GM21381 (cell line): ENCODE results near the gene OR5K4.

Experiments used
- ATAC-seq: cut with Tn5 transposase; IDR thresholded peaks from one replicate; pipeline ENCODE4 v1.9.1; 2021; ENCODE audit warnings: mild to moderate bottlenecking, moderate library complexity; ENCODE audit not compliant: unreplicated experiment

The OR5K4 gene, protein sequence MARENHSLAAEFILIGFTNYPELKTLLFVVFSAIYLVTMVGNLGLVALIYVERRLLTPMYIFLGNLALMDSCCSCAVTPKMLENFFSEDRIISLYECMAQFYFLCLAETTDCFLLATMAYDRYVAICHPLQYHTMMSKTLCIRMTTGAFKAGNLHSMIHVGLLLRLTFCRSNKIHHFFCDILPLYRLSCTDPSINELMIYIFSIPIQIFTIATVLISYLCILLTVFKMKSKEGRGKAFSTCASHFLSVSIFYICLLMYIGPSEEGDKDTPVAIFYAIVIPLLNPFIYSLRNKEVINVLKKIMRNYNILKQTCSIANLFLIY

DNA sequence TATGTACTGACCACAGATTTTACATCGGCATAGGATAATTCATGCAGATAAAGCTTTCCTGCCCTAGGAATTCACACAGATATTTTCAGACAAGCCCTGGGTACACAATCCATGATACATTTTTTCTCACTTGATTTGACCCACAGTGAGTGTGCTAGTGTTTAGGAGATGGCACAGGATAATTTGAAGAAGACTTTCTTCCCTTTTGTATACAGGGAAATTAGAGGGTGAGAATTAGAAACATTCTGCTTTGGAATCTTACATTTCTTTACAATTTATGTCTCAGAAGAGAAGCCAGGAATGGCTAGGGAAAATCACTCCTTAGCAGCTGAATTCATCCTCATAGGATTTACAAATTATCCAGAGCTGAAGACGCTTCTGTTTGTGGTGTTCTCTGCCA lies at the start of gene OR5K4:
Gene OR5K4 (plus strand): TSS at position 301 of the 400 bp plus-strand sequence. CDS start 0 bp downstream, at position 301.
- ATAC-seq: no peak

DNA sequence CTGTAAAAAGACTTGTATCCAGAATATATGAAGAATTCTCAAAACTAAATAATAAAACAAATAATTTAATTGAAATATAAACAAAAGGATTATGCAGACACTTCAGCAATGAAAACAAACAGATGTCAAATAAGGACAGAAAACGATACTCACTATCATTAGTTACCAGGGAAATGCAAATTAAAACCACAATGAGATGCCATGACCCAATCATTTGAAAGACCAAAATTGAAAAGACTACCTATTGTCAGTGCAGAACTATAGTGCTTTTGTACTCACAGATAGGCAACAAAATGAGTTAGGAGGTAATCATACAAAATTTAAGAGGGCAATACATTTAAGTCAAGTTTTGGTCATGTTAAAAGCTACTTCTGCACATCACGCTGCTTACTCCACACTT lies 31.6 kb upstream of the OR5K4 start:
- no peak for ATAC-seq

DNA sequence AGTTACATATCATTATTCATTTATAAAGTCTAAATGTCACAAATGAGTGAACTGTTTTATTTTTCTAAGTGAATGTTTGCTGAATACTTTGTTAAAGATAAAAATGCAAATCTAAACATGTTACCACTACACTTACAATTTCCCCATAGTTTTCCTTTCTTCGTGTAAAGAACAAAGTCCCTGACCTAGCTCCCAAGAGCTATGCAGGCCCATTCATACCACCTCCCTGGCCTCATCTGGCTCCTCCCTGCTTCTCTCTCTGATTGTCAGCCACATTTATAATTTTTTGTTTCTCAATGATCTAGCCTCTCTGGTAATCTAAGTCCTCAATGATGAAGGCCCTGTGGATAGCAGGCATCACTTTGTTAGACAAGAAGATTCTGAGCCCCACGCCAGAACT lies 31.0 kb upstream of the OR5K4 start:
- ATAC-seq: no peak

DNA sequence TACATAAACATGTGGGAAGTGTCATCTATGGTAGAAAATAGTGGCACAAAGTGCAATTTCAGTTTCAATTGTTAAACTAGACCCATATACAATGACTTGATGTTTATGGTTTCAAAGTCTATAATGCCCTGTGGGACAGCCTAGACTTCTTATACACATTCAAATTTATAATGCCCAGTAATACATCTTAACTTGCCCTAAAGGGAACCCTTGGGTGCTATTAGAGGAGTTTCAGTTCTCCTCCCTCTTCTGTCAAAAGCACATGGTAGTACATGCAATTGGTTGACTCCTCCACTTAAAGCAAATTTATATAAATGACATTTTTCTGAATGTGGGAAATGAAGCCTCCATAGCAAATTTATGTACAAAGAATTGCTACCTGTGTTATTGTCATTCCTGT lies 30.2 kb upstream of the OR5K4 start:
- no peak for ATAC-seq

DNA sequence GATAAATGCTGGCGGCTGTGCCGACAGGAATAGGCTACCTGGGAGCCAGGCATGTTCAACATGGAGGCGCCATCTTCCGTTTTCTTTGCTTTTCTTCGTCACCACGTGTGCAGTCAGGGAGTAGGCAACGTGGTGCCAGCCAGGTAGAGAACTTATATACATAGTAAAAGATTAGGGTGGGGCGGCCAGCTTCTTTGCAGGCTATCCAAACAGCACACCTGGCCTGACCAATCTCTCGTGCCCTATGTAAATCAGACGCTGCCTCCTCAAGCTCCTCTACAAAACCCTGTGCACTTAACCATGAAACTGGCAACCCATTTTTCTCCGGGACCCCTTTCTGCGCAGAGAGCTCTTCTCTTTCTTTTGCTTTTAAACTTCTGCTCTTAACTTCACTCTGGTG lies 28.6 kb upstream of the OR5K4 start:
- ATAC-seq: no peak

DNA sequence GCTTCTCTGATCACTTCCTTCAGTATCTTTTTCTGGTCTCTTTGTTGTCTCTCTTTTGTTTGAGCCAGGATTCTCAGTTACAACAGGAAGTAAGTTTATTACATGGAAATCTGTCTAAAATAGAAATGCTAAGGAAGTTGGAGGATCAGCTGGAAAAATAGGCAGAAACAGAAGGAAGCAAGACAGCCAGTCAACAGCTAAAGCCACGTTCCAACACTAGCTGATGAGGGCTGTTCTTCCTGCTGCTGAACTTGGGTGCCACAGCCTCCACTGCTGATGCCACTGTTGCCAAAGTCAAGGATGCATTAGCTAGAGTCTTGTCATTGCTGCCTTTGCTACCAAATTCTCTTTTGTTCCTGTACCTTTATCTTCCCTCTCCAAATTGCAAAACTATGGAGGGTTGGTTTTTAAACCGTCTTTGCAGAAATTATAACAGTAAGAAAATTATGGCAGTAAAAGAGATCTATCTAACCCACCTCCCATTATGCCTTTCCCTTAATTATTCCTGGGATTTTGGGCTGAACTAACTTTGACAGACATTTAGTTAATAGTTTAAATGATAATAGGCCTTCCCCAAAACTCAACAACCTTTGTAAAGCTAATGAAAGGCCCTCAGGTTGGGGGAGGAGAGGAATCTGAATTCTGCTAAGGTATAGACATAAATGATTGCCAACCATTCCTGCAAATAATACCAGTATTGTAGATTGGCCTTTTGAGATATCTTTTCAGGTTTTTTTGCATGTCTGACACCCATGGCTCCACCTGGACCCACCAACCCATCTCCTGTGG lies 27.4 kb upstream of the OR5K4 start:
- ATAC-seq: no peak

DNA sequence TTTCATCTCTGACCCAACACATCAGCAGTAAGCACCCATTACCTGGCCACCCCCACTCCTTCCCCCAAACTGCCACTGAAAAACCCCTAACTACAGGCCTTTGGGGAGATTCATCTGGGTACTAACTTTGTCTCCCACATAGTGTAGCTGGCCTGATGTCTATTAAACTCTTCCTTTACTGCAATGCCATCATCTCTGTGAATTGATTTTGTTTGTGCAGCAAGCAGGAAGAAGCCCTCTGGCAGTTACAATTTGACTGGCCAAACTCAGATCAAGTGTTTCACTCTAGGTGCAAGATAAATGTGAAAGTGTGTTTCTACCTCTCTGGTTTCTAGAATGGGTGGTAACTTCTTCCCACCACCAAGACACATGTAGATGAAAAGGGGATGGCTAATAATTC lies 26.7 kb upstream of the OR5K4 start:
- peak; percentile 75 for ATAC-seq

DNA sequence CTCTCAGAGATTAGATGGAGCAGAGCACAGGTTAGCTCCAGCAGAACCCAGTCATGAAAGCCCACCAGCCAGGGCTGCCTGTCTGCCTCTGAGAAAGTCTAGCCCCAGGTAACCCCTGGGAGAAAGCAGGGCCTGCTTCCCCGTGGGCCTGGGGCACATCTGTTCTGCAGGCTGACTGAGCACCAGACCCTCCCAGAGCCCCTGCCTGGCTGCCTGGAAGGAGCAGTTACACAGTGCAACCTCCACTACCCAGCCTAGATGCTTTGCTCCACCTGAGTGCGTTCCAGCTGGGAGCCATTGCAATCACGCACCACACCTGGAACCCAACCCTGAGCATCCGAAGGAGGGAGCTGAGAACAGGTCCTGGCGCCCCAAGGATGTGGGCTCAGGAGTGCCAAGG lies 24.7 kb upstream of the OR5K4 start:
- ATAC-seq: no peak

DNA sequence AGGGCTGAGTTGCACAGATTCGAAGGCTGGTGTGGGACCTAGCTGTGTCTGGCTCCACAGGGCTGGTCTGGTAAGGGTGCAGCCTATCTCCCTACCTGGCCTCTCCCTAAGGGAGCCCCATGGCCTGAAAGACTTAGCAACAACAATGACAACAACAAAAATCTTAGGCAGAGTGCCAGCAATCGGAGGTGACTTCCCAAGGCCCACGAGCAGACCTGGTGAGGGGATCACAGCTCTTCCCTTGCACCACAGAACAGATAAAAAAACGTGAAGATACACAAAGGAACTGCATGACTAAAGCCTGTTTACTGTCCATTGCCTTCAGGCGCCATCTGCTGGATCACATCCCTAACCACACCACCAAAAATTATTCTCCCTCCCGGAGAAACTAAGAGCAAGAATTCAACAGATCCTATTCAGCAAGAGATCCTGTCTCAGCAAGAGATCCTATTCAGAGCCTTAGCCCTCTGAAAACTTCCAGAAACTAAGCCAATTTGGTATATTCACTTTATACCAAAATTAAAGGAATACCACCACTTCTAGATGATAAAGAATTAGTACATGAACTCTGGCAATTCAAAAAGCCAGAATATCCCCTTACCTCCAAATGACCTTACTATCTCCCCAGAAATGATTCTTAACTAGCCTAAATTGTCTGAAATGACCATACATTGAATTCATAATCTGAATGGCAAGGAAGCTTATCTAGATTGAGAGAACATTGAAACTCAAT lies 24.1 kb upstream of the OR5K4 start:
- ATAC-seq: peak; percentile 54

DNA sequence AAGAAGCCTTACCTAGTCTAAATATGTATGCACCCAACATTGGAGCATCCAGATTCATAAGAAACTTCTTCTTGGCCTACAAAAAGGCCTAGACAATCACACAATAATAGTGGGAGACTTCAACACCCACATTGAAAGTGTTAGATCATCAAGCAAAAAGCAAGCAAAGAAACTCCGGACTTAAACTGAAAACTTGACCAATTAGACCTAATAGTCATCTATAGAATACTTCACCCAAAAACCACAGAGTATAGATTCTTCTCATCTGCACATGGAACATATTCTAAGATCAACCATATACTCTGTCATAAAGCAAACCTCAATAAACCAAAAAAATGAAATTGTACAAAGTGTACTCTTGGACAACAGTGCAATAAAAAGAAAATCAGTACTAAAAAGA lies 22.3 kb upstream of the OR5K4 start:
- ATAC-seq: no peak

DNA sequence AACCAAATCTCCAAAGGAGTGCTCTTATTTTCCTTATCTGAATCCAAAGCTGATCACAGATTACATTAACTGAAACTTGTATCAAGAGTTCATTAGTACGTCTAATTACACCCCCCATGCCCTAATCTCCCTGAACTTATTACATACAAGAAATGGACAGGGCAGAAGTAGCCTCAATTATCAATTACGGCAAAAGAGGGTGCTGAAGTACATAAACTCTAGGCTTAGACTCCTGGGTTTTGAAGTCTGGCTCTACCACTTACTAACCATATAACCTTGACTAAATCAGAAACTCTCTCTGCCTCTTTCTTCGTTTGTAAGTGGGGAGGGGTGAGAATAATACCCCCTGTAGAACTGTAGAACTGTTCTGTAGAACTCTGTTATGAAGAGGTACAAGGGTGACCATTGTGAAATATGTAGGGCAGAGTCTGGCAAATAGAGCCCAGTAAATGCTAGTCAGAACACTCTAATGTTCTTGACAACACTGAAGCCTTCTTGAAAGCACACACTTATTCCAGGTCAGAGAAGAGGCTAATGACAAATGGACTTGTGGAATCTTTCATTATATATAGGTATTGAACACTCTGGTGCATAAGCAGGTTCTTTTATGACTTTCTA lies 19.6 kb upstream of the OR5K4 start:
- ATAC-seq: peak; percentile 80

DNA sequence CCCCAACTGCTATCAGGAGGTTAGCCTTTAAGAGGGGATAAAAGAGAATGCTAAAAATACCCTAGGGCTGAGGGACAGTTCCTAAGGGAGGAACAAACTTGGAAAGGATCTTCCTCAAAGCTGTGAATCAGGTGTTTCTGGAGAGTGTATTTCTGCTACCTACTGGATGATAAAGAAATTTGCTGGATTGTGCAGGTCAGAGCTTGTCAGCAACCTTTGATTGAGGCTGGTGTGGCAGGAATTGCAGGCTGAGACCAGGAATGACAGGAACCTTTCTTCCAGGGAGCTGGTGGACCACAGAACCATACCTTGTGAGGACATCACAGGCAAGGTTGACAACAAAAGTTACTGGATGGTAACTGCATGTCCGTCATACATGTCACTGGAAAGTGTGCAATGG lies 14.6 kb upstream of the OR5K4 start:
- ATAC-seq: no peak

DNA sequence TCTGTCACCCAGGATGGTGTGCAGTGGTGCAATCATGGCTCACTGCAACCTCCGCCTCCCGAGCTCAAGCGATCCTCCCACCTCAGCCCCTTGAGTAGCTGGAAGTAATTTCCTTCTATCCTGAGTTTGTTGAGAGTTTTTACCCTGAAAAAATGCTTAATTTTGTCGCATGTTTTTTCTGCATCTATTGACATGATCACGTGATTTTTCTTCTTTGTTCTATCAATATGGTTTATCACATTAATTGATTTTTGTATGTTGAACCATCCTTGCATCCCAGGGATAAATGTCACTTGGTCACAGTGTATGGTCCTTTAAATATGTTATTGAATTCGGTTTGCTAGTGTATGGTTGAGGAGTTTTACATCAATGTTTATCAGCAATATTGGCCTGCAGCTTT lies 11.9 kb upstream of the OR5K4 start:
- ATAC-seq: no peak

DNA sequence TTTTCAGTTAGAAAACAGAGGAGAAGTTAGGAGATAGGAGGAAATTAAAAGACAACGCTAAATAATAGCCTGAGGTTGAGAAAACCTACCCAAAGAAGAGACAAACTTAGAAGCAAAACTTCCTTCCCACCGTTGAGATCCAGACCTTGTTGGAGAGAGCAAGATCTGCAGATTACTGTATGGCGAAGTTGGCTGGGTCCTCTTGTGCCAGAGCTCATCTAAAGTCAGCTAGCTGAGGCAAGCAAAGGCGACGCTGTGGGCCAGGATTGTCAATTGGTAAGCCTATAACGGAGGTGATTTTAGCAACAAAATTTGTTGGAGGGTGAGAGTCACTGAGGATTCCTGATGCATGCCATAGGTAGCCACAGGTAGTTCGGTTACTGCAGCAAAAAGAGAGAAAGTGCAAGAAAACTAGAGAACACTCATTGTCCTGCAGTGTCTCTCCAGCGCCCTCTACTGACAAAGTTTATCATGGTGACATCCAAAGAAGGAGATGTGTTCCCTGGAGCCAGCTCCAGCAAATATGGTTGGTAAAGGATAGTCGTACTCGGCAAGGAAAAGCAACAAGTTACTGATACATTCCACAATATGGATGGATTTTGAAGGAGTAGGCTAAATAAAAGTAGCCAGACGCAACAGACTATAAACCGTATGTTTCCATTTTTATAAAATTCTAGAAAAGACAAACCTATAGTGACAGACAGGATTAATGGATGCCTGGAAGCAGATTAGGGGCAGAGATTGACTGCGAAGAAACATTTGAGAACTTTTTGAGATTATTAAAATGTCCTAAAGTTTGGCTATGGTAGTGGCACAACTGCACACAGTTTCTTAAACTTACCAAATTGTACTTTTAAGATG lies 9.8 kb upstream of the OR5K4 start:
- ATAC-seq: peak; percentile 61

DNA sequence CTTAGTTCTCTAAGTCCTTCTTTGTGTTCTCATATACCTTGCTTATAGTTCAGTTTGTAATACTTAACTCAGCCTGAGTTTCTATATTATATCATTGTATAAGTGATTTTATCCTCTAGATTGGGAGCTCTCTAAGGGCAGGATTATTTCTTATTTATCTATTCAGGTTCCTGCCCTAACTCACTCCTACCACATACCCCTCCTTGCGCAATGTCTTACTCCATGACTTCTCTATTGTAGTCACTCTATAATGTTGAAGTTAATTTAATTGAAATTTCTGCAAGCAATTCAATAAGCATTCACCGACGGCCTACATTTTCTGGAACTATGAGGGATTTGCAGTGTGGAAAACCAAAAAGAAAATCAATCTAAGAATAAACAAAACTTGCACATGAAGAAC lies 3.6 kb upstream of the OR5K4 start:
- no peak for ATAC-seq

DNA sequence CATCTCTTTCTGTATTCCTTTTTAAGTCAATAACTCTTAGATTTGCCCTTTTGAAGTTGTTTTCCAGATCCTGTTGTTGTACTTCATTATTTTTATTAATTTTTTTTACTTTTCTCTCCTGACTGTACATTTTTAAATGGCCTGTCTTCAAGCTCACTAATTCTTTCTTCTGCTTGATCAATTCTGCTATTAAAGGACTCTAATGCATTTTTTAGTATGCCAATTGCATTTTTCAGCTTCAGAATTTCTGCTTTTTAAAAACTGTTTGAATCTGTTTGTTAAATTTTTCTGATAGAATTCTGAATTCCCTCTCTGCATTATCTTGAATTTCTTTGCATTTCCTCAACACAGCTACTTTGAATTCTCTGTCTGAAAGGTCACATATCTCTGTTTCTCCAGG lies 5.6 kb downstream of the OR5K4 start:
- no peak for ATAC-seq

DNA sequence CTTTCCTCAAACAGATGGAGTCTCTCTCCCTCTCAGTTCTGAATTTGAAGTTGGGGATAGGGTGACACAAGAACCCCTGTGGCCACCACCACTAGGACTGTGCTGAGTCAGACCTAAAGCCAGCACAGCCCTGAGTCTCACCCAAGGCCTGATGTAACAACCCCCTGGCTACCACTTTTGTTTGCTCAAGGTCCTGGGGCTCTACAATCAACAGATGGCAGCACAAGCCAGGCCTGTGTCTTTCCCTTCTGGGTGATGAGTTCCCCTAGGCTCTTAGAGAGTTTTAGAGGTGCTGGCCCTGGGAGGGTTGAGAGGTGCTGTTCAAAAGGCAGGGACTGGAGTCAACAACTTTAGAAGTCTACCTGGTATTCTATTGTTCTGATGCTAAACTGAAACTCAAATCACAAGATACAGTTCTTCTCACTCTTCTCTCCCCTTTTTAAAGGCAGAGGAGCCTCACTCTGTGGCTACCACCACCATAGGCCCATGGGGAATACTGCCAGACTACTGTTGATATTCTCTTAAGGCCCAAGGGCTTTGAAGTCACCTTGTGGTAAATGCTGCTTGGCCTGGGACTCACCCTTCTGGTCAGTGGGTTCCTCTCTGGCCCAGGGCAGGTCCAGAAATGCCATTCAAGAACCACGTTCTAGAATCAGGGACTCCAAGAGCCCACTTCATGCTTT lies 6.5 kb downstream of the OR5K4 start:
- peak; percentile 74 for ATAC-seq

DNA sequence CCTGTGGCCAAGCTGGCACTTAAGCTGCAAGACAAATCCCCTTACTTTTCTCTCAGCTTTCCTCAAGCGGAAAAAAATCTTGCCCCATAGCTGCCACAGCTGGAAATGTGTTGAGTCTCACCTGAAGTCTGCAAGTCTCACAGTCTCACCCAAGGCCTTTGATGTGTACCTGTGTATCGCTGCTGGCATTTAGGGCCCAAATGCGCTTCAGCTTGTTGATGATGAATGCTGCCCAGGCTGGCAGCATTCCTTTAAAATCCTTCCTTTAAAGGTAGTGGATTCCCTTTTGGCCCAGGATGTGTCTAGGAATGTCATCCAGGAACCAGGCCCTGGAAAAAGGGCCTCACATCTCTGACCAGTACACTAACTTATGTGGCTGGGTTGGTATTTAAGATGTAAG lies 7.0 kb downstream of the OR5K4 start:
- no peak for ATAC-seq

DNA sequence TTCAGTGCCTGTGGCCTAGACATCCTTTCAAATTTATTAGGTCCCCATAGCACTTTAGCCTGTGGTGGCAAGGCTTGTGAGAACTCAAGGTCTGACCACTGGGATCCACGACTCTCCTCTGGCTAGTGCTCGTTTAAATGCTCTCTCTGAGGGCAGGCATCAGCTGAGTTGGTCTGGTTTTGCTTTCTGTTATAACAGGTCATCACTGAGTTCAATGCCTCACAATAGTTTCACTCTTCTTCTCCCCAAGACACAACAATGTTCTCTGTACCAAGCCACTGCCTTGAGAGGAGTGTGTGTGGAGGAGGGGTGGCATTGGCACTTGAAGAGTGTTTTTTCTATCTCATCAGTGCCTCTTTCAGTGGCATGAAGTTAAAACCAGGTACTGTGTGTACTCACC lies 7.6 kb downstream of the OR5K4 start:
- peak; percentile 64 for ATAC-seq
